SU-DHL-6 (cell line): ENCODE data around the gene CNPPD1.
A peak's percentile ranks its signal among the peaks of the same experiment; 100 is the strongest.

Experiments
- H2AFZ ChIP-seq: fragments of 200-600 bp; sonication (generic); 2 replicates; pipeline ENCODE4 v1.6.1; 2014; ENCODE audit warnings: low read depth, mild to moderate bottlenecking, moderate library complexity, mixed read lengths, antibody characterized with exemption, low read length; ENCODE audit not compliant: severe bottlenecking
- H3F3A ChIP-seq: fragments of 200-600 bp; shearing (Covaris generic); 2 replicates; pipeline ENCODE4 v1.6.0; 2016; ENCODE audit warnings: antibody characterized with exemption, mild to moderate bottlenecking; ENCODE audit not compliant: insufficient read depth
- H3K27ac ChIP-seq: fragments of 200-600 bp; sonication (generic); 2 replicates; pipeline ENCODE4 v1.5.1; 2016; ENCODE audit warnings: low read depth, mild to moderate bottlenecking, low read length, moderate library complexity, mixed read lengths
- H3K27me3 ChIP-seq: fragments of 200-600 bp; sonication (generic), shearing (Covaris generic); 2 replicates; pipeline ENCODE4 v1.6.0; 2014; ENCODE audit warnings: mild to moderate bottlenecking, low read length
- H3K36me3 ChIP-seq: fragments of 200-600 bp; sonication (generic); 2 replicates; pipeline ENCODE4 v1.6.1; 2014; ENCODE audit warnings: mild to moderate bottlenecking, low read length, mixed read lengths
- H3K4me2 ChIP-seq: fragments of 300-600, 200-600 bp; shearing (Covaris generic), sonication (generic); 2 replicates; pipeline ENCODE4 v1.6.0; 2014; ENCODE audit warnings: low read length, low read depth, mild to moderate bottlenecking; ENCODE audit not compliant: poor library complexity, severe bottlenecking
- H3K4me3 ChIP-seq: fragments of 200-600 bp; sonication (generic); 2 replicates; pipeline ENCODE4 v1.5.1; 2014; ENCODE audit warnings: antibody characterized with exemption, low read length, mild to moderate bottlenecking, mixed read lengths; ENCODE audit not compliant: insufficient read depth, poor library complexity, severe bottlenecking
- H3K79me2 ChIP-seq: fragments of 200-600 bp; sonication (generic); 2 replicates; pipeline ENCODE4 v1.6.1; 2014; ENCODE audit warnings: mild to moderate bottlenecking, low read length, moderate library complexity; ENCODE audit not compliant: insufficient read depth
- H3K9ac ChIP-seq: fragments of 200-600 bp; sonication (generic); 2 replicates; pipeline ENCODE4 v1.7.0; 2014; ENCODE audit warnings: mild to moderate bottlenecking, low read length
- H3K9me2 ChIP-seq: fragments of 200-600 bp; sonication (generic); replicated peaks from 2 replicates; pipeline ENCODE4 v1.6.1; 2014; ENCODE audit warnings: low read length; ENCODE audit not compliant: insufficient read depth
- H3K9me3 ChIP-seq: fragments of 200-600 bp; sonication (generic); 2 replicates; pipeline ENCODE4 v1.6.1; 2014; ENCODE audit warnings: low read length, mixed read lengths; ENCODE audit not compliant: insufficient read depth
- H4K20me1 ChIP-seq: fragments of 200-600 bp; sonication (generic); 2 replicates; pipeline ENCODE4 v1.6.1; 2014; ENCODE audit warnings: low read depth, mild to moderate bottlenecking, antibody characterized with exemption, low read length, moderate library complexity, mixed read lengths
- EZH2phosphoT487 ChIP-seq: fragments of 200-600 bp; sonication (generic), shearing (Covaris generic); conservative IDR thresholded peaks from 2 replicates; pipeline ENCODE4 v1.6.1; 2018; ENCODE audit warnings: mild to moderate bottlenecking, antibody characterized with exemption, low read length, moderate library complexity, mixed read lengths
- TF ChIP-seq, protein P1 (sequence below): fragments of 200-600 bp; sonication (generic); IDR thresholded peaks from one replicate; pipeline ENCODE4 v1.5.1; 2017; ENCODE audit warnings: antibody characterized with exemption, mild to moderate bottlenecking, low read length, moderate library complexity; ENCODE audit not compliant: insufficient read depth, poor library complexity, severe bottlenecking

CNPPD1 gene

DNA sequence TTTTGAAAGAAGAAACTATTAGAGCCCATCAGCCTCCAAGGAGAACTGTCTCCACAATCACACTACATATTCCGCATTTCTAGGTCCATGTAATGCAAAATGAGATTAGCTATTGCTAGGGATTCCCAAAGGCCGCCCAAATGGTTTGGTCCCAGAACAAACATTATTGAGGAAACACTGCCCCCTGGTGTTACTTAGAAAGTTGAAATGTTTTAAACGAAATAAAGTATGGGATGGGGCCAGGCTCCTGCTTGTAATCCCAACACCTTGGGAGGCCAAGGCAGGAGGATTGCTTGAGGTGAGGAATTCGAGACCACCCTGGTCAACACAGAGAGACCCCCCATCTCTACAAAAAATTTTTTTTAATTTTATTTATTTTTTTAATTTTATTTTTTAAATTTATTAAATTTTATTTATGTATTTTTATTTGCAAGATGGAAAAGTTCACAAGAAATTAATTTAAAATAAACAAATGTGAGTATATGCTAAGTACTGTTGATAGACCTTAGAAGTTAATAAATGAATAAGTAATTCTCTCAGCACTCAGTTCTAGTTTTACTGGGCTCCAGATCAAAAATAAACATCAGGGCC is 21.6 kb downstream of the CNPPD1 start:
- no peaks in the 10 kb centered on the region for H3K36me3 ChIP-seq
- no peak overlapping the region for H3K27ac ChIP-seq
- no peaks in the 10 kb centered on the region for H3K9me2 ChIP-seq
- H3K4me3 ChIP-seq = no peak overlapping the region
- no peak overlapping the region for H2AFZ ChIP-seq
- H3K9ac ChIP-seq = no peak overlapping the region
- TF ChIP-seq, protein P1, sequence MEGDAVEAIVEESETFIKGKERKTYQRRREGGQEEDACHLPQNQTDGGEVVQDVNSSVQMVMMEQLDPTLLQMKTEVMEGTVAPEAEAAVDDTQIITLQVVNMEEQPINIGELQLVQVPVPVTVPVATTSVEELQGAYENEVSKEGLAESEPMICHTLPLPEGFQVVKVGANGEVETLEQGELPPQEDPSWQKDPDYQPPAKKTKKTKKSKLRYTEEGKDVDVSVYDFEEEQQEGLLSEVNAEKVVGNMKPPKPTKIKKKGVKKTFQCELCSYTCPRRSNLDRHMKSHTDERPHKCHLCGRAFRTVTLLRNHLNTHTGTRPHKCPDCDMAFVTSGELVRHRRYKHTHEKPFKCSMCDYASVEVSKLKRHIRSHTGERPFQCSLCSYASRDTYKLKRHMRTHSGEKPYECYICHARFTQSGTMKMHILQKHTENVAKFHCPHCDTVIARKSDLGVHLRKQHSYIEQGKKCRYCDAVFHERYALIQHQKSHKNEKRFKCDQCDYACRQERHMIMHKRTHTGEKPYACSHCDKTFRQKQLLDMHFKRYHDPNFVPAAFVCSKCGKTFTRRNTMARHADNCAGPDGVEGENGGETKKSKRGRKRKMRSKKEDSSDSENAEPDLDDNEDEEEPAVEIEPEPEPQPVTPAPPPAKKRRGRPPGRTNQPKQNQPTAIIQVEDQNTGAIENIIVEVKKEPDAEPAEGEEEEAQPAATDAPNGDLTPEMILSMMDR = peak; percentile 44
- no peak for TF ChIP-seq EZH2phosphoT487
- H3K79me2 ChIP-seq = no peaks in the 10 kb centered on the region
- H3K9me3 ChIP-seq = no peaks in the 10 kb centered on the region
- no peaks in the 10 kb centered on the region for H3K27me3 ChIP-seq
- no peak overlapping the region for H3K4me2 ChIP-seq
- H4K20me1 ChIP-seq = no peaks in the 10 kb centered on the region
- peaks cover 3% of the 10 kb centered on the region; the same call in 1 of the 2 replicates for H3F3A ChIP-seq

DNA sequence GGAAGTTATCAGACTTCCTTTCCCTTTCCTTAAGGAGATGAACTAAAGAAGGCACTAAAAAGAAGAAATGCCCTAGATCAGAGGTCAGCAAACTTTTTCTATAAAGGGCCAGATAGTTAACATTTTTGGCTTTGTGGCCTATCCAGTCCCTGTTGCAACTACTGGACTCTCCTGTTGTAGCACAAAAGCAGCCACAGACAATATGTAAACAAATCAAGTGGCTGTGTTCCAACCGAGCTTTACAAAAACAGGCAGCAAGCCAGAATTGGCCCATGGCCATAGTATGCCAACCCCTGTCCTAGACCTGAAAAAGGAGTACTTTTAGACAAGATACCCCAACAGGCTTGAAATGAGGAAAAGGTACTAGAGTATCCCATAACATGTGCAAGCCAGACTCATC is 27.1 kb downstream of the CNPPD1 start:
- H3K79me2 ChIP-seq = no peaks in the 10 kb centered on the region
- H3K27ac ChIP-seq = no peak overlapping the region
- no peak overlapping the region for H3K4me3 ChIP-seq
- H3K9me3 ChIP-seq = no peaks in the 10 kb centered on the region
- H3K9ac ChIP-seq = no peak overlapping the region
- no peaks in the 10 kb centered on the region for H4K20me1 ChIP-seq
- H3K27me3 ChIP-seq = no peaks in the 10 kb centered on the region
- no peaks in the 10 kb centered on the region for H3K9me2 ChIP-seq
- no peaks in the 10 kb centered on the region for H3F3A ChIP-seq
- H2AFZ ChIP-seq = no peak overlapping the region
- H3K36me3 ChIP-seq = no peaks in the 10 kb centered on the region
- no peak overlapping the region for H3K4me2 ChIP-seq
- TF ChIP-seq EZH2phosphoT487 = no peak
- TF ChIP-seq, protein P1 = no peak

DNA sequence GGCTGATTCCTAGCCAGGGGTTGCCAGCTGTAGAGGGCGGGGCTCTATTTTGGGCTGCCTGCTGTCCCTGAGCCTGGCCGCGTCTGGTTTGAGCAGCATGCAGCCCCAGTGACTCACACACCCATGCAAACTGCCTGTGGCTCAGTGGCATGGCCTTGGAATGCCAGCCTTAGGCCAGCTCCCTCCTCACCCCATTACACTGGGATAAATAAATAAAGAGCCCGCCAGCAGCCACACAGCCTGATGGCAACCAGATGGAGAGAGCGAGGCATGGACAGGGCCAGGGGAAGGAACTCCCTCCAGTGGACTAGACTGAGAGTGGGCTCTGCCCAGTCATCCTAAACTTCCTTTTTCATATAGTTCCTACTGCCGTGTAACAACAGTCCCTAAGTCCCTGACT is 34.4 kb downstream of the CNPPD1 start:
- Histone ChIP-seq H3K9ac (no peak overlapping the region), H3K4me2 (no peak overlapping the region), H3K9me3 (no peaks in the 10 kb centered on the region), H3K79me2 (no peaks in the 10 kb centered on the region), H3K4me3 (no peak overlapping the region), H3K27me3 (no peaks in the 10 kb centered on the region), H3F3A (no peaks in the 10 kb centered on the region), H2AFZ (no peak overlapping the region), H3K9me2 (no peaks in the 10 kb centered on the region), H3K36me3 (no peaks in the 10 kb centered on the region), H4K20me1 (no peaks in the 10 kb centered on the region), H3K27ac (no peak overlapping the region)
- TF ChIP-seq, protein P1 = no peak
- TF ChIP-seq EZH2phosphoT487 = no peak
